GM12873 (cell line): ENCODE measurements around the gene GIPC1.

Experiments
- CTCF ChIP-seq: IDR thresholded peaks from 2 replicates; pipeline ENCODE4 v1.5.1; 2012; ENCODE audit warnings: low read depth, mild to moderate bottlenecking, moderate library complexity, low read length, control low read depth; ENCODE audit not compliant: insufficient read depth; ENCODE audit errors: missing control alignments

GIPC1 gene

GRCh38 chr19:14516048-14516534 is 20.2 kb upstream of the GIPC1 start:
- no peak for TF ChIP-seq CTCF

GRCh38 chr19:14515501-14516047 is 19.6 kb upstream of the GIPC1 start:
- TF ChIP-seq CTCF, result no peak

- TF ChIP-seq CTCF, result no peak
Measured at GRCh38 chr19:14514215-14514863, 18.4 kb upstream of the GIPC1 start.

GRCh38 chr19:14512406-14512961 is 16.6 kb upstream of the GIPC1 start:
- no peak for TF ChIP-seq CTCF

GRCh38 chr19:14511229-14511593 is 15.3 kb upstream of the GIPC1 start:
- no peak for TF ChIP-seq CTCF

- TF ChIP-seq CTCF, result no peak
Measured at GRCh38 chr19:14510311-14511228, 14.6 kb upstream of the GIPC1 start.
